ENCODE results near the gene SSC5D.

DNA sequence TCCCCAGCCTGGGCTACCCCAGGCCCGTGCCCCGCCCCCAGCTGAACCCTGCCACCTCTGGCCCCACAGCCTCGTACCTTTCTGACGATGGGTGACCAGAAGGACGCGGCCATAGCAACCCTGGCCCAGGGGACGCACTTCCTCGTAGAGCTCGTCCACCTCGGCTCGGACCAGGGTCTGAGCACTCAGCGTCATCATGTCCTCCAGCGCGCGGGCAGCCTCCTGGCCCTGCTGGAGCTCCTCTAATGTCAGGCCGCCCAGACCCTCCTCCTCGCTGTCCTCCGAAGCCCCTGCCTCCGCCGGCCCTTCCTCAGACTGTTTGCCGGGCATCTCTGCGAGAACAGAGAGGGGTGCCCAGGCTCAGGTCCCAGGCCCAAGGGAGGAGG is 47.7 kb downstream of the SSC5D start:
- no peak for TF ChIP-seq ZNF274 (IDR thresholded peaks at IDR 0.05; ENCODE audit: low read depth, low read length)
- TF ChIP-seq YY1 (IDR thresholded peaks at IDR 0.05; ENCODE audit: insufficient read depth, insufficient read length), result no peak

All from NT2/D1 (cell line).